NCI-H748 (cell line): ENCODE results near the gene SRSF1.
"Not testable (repeated sequence)": the region's sequence is repeated elsewhere in the genome, so short reads cannot be mapped to it uniquely, and the experiment has no call there.

Experiments
- DNase-seq: peaks from one replicate; lab custom pipeline; 2025; ENCODE audit not compliant: unreplicated experiment; lab: John Stamatoyannopoulos, UW

The SRSF1 gene

GRCh38 chr17:58006924-58007780, at the start of gene SRSF1:
Gene SRSF1, minus strand, starts transcription at chr17:58007246. Its CDS starts 109 bp downstream, at chr17:58007137.
- peak; percentile 99 for DNase-seq

- DNase-seq: no peak
Observed at GRCh38 chr17:58056476-58056875, 49.4 kb upstream of the SRSF1 start.

GRCh38 chr17:58054641-58055040, 47.6 kb upstream of the SRSF1 start:
- DNase-seq: no peak

- no peak for DNase-seq
Observed at GRCh38 chr17:58052945-58053715, 46.1 kb upstream of the SRSF1 start.

GRCh38 chr17:58052407-58052806, 45.4 kb upstream of the SRSF1 start:
- DNase-seq: no peak

- no peak for DNase-seq
Observed at GRCh38 chr17:58051468-58051867, 44.4 kb upstream of the SRSF1 start.

GRCh38 chr17:58050966-58051365, 43.9 kb upstream of the SRSF1 start:
- no peak for DNase-seq

GRCh38 chr17:58049533-58049932, 42.5 kb upstream of the SRSF1 start:
- no peak for DNase-seq

GRCh38 chr17:58047376-58048150, 40.5 kb upstream of the SRSF1 start:
- no peak for DNase-seq

- DNase-seq: peak; percentile 8
Observed at GRCh38 chr17:58046239-58047094, 39.4 kb upstream of the SRSF1 start.

- DNase-seq: not testable (repeated sequence)
Observed at GRCh38 chr17:58044256-58044655, 37.2 kb upstream of the SRSF1 start.

GRCh38 chr17:58043221-58044181, 36.5 kb upstream of the SRSF1 start:
- DNase-seq: no peak

- no peak for DNase-seq
Observed at GRCh38 chr17:58041161-58041560, 34.1 kb upstream of the SRSF1 start.

- DNase-seq: no peak
Observed at GRCh38 chr17:58040386-58040785, 33.3 kb upstream of the SRSF1 start.

- no peak for DNase-seq
Observed at GRCh38 chr17:58039975-58040374, 32.9 kb upstream of the SRSF1 start.

- DNase-seq: no peak
Observed at GRCh38 chr17:58032691-58033415, 25.8 kb upstream of the SRSF1 start.

- no peak for DNase-seq
Observed at GRCh38 chr17:58028578-58028977, 21.5 kb upstream of the SRSF1 start.

- DNase-seq: peak; percentile 78
Observed at GRCh38 chr17:58020401-58020800, 13.4 kb upstream of the SRSF1 start.

- DNase-seq: no peak
Observed at GRCh38 chr17:58019521-58019920, 12.5 kb upstream of the SRSF1 start.
